Upper lobe of left lung (tissue), 4 donors: ENCODE data around the gene SHQ1.

Experiments used
- EP300 ChIP-seq, 4 donors: sonication (generic); formaldehyde crosslinking; IDR thresholded peaks; one replicate each; pipeline ENCODE4 v1.5.1; 2017; ENCODE audit warnings: antibody characterized with exemption in 4 of 4, control low read depth in 2 of 4
- TF ChIP-seq, protein P1 (sequence below), 6 experiments: fragments of 450-650 bp in 4 of 6; fragments of 200-600 bp in 2 of 6; sonication (generic) in 2 of 6; IDR thresholded peaks; one replicate each; pipeline ENCODE4 v1.5.1; 2016 to 2019; ENCODE audit warnings: antibody characterized with exemption in 6 of 6

GRCh38 chr3:72700106-72700505 is 148.1 kb downstream of the SHQ1 start:
- TF ChIP-seq, protein P1, sequence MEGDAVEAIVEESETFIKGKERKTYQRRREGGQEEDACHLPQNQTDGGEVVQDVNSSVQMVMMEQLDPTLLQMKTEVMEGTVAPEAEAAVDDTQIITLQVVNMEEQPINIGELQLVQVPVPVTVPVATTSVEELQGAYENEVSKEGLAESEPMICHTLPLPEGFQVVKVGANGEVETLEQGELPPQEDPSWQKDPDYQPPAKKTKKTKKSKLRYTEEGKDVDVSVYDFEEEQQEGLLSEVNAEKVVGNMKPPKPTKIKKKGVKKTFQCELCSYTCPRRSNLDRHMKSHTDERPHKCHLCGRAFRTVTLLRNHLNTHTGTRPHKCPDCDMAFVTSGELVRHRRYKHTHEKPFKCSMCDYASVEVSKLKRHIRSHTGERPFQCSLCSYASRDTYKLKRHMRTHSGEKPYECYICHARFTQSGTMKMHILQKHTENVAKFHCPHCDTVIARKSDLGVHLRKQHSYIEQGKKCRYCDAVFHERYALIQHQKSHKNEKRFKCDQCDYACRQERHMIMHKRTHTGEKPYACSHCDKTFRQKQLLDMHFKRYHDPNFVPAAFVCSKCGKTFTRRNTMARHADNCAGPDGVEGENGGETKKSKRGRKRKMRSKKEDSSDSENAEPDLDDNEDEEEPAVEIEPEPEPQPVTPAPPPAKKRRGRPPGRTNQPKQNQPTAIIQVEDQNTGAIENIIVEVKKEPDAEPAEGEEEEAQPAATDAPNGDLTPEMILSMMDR (IDR thresholded peaks at IDR 0.05) = no peak
- TF ChIP-seq EP300 (IDR thresholded peaks at IDR 0.05) = no peak
